COLO668 (cell line): ENCODE measurements around the gene S100A6.

Experiments
- DNase-seq: peaks from one replicate; lab custom pipeline; 2025; ENCODE audit not compliant: unreplicated experiment; lab: John Stamatoyannopoulos, UW

Gene S100A6

GRCh38 chr1:153506831-153507413, 28.9 kb downstream of the S100A6 start:
- DNase-seq = no peak

DNA sequence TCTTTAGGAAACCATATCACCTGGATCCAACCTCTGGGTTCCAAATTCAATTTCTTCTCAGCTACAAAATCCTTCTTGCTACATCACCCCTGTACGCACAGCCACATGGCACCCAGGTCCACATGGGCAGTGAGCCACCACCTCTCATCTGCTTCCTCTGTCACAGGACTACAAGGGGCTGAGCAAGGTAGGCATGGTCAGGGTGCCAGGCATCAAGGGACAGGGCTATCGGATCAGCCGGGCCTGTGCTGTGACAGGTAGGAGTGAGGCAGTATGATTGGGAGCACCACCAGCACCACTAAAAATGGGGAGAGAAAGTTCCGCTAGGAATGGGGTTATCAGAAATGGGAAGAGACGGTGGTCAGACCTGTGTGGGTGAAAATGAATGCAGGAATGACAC, 29.4 kb downstream of the S100A6 start:
- no peak for DNase-seq

- no peak for DNase-seq
Observed at GRCh38 chr1:153505576-153505975, 30.2 kb downstream of the S100A6 start.

GRCh38 chr1:153503766-153504165, 32.0 kb downstream of the S100A6 start:
- DNase-seq = no peak

- DNase-seq = no peak
Observed at GRCh38 chr1:153498746-153499145, 37.0 kb downstream of the S100A6 start.

- DNase-seq = no peak
Observed at GRCh38 chr1:153495536-153495935, 40.3 kb downstream of the S100A6 start.

GRCh38 chr1:153494976-153495535, 40.7 kb downstream of the S100A6 start:
- peak; percentile 81 for DNase-seq

- DNase-seq = no peak
Observed at GRCh38 chr1:153493343-153493960, 42.3 kb downstream of the S100A6 start.

DNA sequence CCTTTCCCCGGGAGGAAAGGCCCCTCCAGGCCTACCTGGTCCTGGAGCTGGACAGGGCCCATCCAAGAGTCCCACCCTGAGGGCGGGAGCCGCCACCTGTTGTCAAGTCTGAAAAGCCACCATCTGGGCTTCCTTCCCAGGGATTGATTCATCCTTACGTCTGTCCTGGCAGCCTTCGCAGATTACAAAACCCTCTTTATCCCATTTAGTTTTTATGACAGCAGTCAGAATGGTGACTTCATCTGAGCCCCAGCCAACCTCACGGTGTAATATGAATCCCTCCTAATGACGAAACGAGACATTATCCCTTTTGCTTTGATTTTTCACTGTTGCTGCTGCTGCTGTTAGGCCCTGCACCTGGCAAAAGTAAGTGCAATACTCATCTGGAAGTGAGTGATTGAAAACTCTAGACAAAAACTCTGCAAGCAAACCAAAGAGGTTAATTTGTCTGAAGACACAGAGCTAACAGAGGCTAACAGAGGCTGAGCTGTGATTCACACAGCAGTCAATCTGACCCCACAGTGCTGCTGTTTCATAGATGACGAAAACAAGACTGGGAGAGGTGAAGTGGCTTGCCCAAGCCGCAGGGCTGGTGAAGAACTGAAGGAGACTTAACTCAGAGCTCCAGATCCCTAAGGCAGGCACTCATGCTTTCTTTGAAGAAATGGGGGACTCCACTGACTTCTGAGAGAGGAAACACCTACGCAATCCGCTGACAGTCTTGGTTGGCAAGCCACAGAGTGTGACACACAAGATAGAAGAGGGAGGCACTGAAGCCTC, 45.3 kb downstream of the S100A6 start:
- DNase-seq = peak; percentile 11

DNA sequence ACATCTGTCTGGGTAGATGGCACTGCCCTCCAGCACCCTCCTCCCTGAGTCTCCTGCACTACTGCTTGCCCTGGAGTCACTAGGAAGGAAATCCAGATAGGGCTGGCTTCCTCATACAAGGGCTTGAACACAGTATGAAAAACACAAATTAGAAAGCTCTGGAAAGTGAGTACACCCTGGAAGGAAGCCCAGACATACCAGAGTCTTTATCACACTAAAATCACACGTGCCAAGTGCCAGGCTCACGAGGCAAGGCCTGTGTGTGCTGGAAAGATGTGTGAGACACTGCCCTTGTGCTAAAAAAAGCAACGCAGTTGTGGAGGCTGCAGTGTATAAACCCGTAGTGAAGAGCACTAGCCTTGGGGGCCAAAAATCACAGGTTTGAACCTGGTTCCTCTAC, 47.1 kb downstream of the S100A6 start:
- no peak for DNase-seq

DNA sequence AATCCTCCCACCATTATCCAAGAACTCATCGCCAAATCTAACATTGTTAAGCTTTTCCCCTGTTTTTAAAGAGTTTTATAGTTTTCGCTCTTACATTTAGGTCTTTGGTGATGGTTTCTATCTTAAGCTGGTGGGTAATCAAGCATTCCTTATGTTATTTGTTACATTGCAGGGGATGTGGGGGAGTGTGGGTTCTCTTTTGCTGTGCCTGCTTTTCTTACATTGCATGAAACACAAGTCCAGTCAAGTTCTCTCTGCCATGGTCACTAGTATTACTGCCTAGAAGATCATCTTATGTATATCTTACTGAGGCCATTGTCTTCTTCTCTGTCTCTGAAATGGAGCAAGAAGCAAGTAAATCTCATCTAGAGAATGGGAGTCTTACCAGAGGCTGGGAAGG, 48.1 kb downstream of the S100A6 start:
- DNase-seq = no peak

DNA sequence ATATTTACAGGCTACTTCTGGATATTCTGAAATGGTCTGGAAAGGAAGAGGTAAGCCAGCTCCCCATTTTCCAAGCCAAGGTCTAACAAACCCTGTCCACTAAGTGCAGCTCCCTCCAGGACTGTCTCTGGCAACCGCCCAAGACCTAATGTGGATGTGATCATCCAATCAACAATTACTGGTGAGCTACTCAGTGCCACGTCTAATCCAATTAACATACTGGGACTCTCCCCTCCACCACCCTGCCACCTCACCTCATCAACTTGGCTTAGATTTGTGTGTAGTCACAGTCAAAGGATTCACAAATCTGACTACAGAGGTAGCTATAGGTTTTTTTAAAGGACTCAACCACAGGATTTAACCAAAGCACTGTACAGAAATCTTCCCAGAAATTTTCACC, 49.9 kb downstream of the S100A6 start:
- peak; percentile 42 for DNase-seq
